A673 (cell line): ENCODE data around the gene MYO18A. TPM values are rescaled to one million over a fixed set of nuclear protein-coding genes. Genes with fewer than 3 reads are reported as not detected.

Source experiments
- BruUV-seq: library from RNA; stranded (reverse); fragments of 400-500 nt; replicated peaks from 2 replicates; lab custom pipeline; 2021; lab: Mats Ljungman, UMichigan
- CTCF ChIA-PET: fragments of 300-600 bp; sonication (Branson Sonifier 250); formaldehyde crosslinking; loops from one replicate; lab custom pipeline; 2022; ENCODE audit warnings: antibody characterized with exemption; lab: Charles Lee
- POLR2A ChIA-PET: fragments of 300-600 bp; sonication (Branson Sonifier 250); formaldehyde crosslinking; loops from one replicate; lab custom pipeline; 2022; ENCODE audit warnings: antibody characterized with exemption; ENCODE audit not compliant: low non-redundant PET; lab: Charles Lee
- DNase-seq: peaks from one replicate; pipeline ENCODE4 v3.0.0-alpha.2; 2015; ENCODE audit warnings: low spot score
- H3K27ac ChIP-seq: fragments of 200-600 bp; sonication (generic); 2 replicates; pipeline ENCODE4 v1.5.1; 2016; ENCODE audit warnings: mixed run types, low read depth, mild to moderate bottlenecking, mixed read lengths, antibody characterized with exemption, low read length; ENCODE audit not compliant: poor library complexity, severe bottlenecking
- H3K27me3 ChIP-seq: fragments of 200-600 bp; sonication (generic); replicated peaks from 2 replicates; pipeline ENCODE4 v1.6.1; 2017; ENCODE audit warnings: mixed run types, low read depth, mild to moderate bottlenecking, mixed read lengths, antibody characterized with exemption, low read length; ENCODE audit not compliant: insufficient read depth, poor library complexity
- H3K36me3 ChIP-seq: fragments of 200-600 bp; sonication (generic); 2 replicates; pipeline ENCODE4 v1.6.1; 2016; ENCODE audit warnings: mixed run types, mild to moderate bottlenecking, mixed read lengths, antibody characterized with exemption, low read length; ENCODE audit not compliant: insufficient read depth, poor library complexity, severe bottlenecking
- H3K4me1 ChIP-seq: fragments of 200-600 bp; sonication (generic); 2 replicates; pipeline ENCODE4 v1.6.1; 2017; ENCODE audit warnings: mixed run types, mild to moderate bottlenecking, mixed read lengths, antibody characterized with exemption, low read length; ENCODE audit not compliant: insufficient read depth, poor library complexity, severe bottlenecking
- H3K4me3 ChIP-seq: fragments of 200-600 bp; sonication (generic); 2 replicates; pipeline ENCODE4 v1.5.1; 2016; ENCODE audit warnings: low read depth, mixed run types, mild to moderate bottlenecking, mixed read lengths, low read length; ENCODE audit not compliant: poor library complexity, severe bottlenecking
- H3K9me3 ChIP-seq: fragments of 200-600 bp; sonication (generic); 2 replicates; pipeline ENCODE4 v1.6.1; 2016; ENCODE audit warnings: mixed run types, low read depth, mild to moderate bottlenecking, mixed read lengths, antibody characterized with exemption, low read length; ENCODE audit not compliant: poor library complexity, severe bottlenecking
- CTCF ChIP-seq: fragments of 300-800, 200-600 bp; sonication (generic); conservative IDR thresholded peaks from 2 replicates; pipeline ENCODE4 v1.5.1; 2017; ENCODE audit warnings: low read depth, mild to moderate bottlenecking, antibody characterized with exemption, low read length, moderate library complexity, mixed read lengths
- EZH2 ChIP-seq: fragments of 200-600 bp; sonication (generic); IDR thresholded peaks from 2 replicates; pipeline ENCODE4 v1.6.1; 2017; ENCODE audit warnings: borderline replicate concordance, low read depth, mild to moderate bottlenecking, mixed read lengths, antibody characterized with exemption, low read length; ENCODE audit not compliant: poor library complexity, severe bottlenecking
- intact Hi-C: fragments of 100-400 bp; cut with micrococcal nuclease; formaldehyde crosslinking; loops from one replicate; pipeline ENCODE4 v1.10.0; 2022; ENCODE audit not compliant: unreplicated experiment
- total RNA-seq: library from RNA; stranded (reverse); gene quantifications from 2 replicates; pipeline ENCODE4 v1.2.3, GENCODE V29; 2021

Gene MYO18A
- total RNA-seq, 1 experiment from 2014 or later, result 26.6 TPM

GRCh38 chr17:29219378-29220047, 39.3 kb upstream of the MYO18A start:
- DNase-seq, result peak; percentile 91
- TF ChIP-seq EZH2 (no peak), CTCF (peak; percentile 96)
- no peak overlapping the region for H3K4me3 ChIP-seq
- intact Hi-C loops, result loop anchor here (2.0 to 10.0 kb wide), 2 partner anchors 75 to 255 kb away; no protein-coding TSS in a partner anchor
- BruUV-seq, result no TSS peak
- no peaks in the 10 kb centered on the region for H3K27me3 ChIP-seq
- H3K27ac ChIP-seq, result no peak overlapping the region
- ChIA-PET POLR2A (interaction anchor here (0.6 kb wide), 2 partner anchors 39 to 1907 kb away, joined by 3 to 19 read pairs; partner anchors contain the start of gene MYO18A), CTCF (interaction anchor here (0.7 to 3.0 kb wide), 10 partner anchors 21 to 492 kb away, joined by 3 to 27 read pairs (median 4); partner anchors contain the start of genes MYO18A and TAOK1)
- H3K36me3 ChIP-seq, result no peaks in the 10 kb centered on the region
- H3K9me3 ChIP-seq, result no peaks in the 10 kb centered on the region
- H3K4me1 ChIP-seq, result peaks cover 5% of the 10 kb centered on the region

- POLR2A ChIA-PET, result no interaction called here
- intact Hi-C loops, result no loop called here
- Histone ChIP-seq H3K4me1 (peaks cover 5% of the 10 kb centered on the region), H3K27me3 (no peaks in the 10 kb centered on the region), H3K27ac (no peak overlapping the region), H3K4me3 (no peak overlapping the region), H3K36me3 (no peaks in the 10 kb centered on the region), H3K9me3 (no peaks in the 10 kb centered on the region)
- no peak for DNase-seq
- no TSS peak for BruUV-seq
- CTCF ChIA-PET, result interaction anchor here (1.1 to 1.5 kb wide), 2 partner anchors 68 to 72 kb away, joined by 3 to 4 read pairs; no protein-coding TSS in a partner anchor
- TF ChIP-seq CTCF, result no peak
Observed at GRCh38 chr17:29216856-29217255, 36.7 kb upstream of the MYO18A start.

GRCh38 chr17:29216181-29216580, 36.0 kb upstream of the MYO18A start:
- no TSS peak for BruUV-seq
- H3K27ac ChIP-seq, result no peak overlapping the region

More at GRCh38 chr17:29216181-29216580, 36.0 kb upstream of the MYO18A start:
- Histone ChIP-seq H3K36me3 (no peaks in the 10 kb centered on the region), H3K4me1 (peaks cover 5% of the 10 kb centered on the region), H3K27me3 (no peaks in the 10 kb centered on the region), H3K9me3 (no peaks in the 10 kb centered on the region), H3K4me3 (no peak overlapping the region)
- CTCF ChIA-PET, result interaction anchor here (0.6 to 1.5 kb wide), 5 partner anchors 22 to 92 kb away, joined by 3 to 4 read pairs (median 3); no protein-coding TSS in a partner anchor
- TF ChIP-seq EZH2 (no peak), CTCF (no peak)
- intact Hi-C loops, result no loop called here
- POLR2A ChIA-PET, result no interaction called here
- DNase-seq, result no peak
